Activated naive CD4-positive, alpha-beta T cell (primary cell): ENCODE results near the gene C17orf58.
"Not testable (repeated sequence)": the region's sequence is repeated elsewhere in the genome, so short reads cannot be mapped to it uniquely, and the experiment has no call there.

Experiments used
- DNase-seq, 4 experiments: peaks; one replicate each; lab custom pipeline; 2025; lab: John Stamatoyannopoulos, UW

The C17orf58 gene

GRCh38 chr17:67996301-67997171 lies at the start of gene C17orf58:
C17orf58 (minus strand) TSS chr17:67996469; CDS start chr17:67996198, 271 bp downstream.
- not testable (repeated sequence) for DNase-seq

DNA sequence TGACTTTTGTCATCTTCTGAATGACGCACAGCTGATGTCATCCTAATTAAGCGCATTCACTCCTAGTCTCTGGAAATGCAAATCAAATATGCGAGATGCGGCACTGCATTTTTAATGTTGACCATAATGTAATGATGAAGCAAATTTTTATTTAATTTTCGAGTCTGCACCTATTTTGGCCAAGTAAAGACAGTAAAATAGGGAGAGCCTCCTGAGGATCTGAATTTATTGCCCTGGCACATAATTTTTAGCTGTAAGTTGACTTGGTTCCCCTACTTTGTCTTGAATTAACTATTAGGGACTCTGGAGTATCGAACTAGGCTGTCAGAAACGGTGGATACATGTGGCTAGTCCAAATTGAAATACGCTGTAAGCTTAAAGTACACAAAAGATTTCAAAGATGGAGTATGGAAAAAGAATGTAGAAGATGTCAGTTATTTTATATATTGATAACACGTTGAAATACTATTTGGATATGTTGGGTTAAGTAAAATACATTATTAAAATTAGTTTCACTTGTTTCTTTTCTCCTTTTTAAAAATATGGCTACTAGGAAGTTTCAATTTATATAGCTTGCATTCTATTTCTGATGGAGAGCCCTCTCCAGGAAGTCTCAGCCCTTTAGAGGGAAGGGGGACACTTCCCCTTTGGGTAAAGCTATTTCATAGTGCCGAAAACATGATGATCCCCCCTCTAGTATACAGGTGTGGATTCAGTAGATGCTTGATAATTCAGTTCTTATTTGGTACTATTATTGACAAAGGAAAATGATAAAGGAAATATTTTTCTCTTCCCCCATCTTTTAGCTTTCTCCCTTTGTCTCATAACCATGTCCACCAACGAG lies 40.3 kb upstream of the C17orf58 start:
- no peak for DNase-seq

DNA sequence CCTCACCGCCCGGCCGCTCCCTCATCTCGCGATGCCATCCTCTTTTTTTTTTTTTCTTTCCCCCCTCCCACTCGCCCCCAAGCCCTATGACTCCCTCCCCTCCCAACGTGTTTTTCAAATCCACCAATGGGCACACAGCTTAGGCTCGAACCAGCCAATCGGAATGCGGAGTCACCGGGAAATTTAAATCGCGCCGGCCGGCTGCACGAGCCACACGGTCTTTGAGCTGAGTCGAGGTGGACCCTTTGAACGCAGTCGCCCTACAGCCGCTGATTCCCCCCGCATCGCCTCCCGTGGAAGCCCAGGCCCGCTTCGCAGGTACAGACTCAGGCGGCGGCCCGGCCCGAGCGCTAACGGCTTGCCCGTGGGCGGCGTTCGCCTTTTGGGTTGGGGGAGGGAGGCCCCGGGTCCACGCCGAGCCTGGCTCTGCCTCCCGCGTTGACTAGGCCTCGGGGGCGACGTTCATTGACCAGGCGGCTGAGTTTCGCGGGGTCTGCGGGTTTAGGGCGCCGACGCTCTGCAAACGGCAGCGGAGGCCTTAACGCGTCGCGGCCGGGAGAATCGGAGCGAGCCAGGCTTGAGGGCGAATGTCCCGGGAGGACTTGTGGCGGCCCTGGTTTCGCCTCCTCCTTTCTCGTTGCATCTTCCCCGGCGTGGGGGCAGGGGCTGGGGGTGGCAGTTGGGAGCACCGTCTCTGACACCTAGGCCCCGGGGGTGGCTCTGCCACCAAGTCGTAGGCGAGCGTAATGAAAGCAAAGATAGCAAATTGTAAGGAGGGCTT lies 39.4 kb upstream of the C17orf58 start, which contains the start of gene KPNA2:
Gene KPNA2 (plus strand): TSS at position 213 of the 781 bp plus-strand sequence. CDS start 1,398 bp downstream, outside the sequence.
- peak; percentile 70 to 83 (median 81) for DNase-seq

DNA sequence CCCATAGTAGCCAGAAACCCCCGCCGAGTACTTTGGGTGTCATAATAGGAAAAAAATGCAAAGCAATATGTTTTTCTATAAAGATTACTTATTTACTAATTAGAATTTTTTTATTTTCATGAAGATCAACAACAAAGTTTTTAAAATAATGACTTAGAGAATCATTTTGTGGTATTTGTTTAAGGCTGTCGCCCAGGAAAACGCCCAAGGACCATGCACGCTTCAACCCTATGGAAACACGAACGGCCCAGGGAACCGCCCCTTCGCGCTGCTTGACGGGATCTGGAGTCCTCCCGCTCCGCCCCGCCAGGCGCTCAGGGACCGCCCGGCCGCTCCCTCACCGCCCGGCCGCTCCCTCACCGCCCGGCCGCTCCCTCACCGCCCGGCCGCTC lies 38.9 kb upstream of the C17orf58 start:
- DNase-seq = peak; percentile 68 to 83 (median 81)

GRCh38 chr17:68034452-68034776 lies 38.1 kb upstream of the C17orf58 start:
- DNase-seq = no peak

DNA sequence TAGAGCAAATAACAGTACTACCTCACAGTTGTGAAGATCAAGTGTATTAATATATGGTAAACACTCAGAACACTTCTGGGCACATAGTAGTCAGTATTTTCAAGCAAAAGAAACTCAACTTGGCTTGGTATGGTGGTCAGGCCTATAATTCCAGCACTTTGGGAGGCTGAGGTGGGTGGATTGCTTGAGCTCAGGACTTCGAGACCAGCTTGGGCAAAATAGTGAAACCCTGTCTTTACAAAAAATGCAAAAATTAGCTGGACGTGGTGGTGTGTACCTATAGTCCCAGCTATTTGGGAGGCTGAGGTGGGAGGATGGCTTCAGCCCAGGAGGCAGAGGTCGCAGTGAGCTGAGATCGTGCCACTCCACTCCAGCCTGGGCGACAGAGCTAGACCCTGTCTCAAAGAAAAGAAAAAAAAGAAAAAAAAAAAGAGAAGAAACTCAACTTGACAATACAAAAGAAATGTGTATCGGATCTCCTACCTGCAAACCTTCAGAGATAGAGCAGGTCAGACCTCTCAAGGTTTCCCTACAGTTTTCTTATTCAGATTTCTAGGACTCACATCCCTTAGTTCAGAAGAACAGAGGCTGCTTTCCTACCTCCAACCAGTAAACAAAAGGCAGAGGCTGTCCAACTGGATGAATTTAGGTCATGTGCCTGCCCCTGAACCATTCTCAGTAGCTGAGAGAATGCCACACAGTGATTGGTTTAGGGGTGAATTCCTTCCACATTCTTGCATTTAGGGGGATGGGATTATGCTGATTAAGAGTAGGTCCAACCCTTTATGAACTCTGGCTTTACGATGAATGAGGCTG lies 37.6 kb upstream of the C17orf58 start:
- DNase-seq = no peak

DNA sequence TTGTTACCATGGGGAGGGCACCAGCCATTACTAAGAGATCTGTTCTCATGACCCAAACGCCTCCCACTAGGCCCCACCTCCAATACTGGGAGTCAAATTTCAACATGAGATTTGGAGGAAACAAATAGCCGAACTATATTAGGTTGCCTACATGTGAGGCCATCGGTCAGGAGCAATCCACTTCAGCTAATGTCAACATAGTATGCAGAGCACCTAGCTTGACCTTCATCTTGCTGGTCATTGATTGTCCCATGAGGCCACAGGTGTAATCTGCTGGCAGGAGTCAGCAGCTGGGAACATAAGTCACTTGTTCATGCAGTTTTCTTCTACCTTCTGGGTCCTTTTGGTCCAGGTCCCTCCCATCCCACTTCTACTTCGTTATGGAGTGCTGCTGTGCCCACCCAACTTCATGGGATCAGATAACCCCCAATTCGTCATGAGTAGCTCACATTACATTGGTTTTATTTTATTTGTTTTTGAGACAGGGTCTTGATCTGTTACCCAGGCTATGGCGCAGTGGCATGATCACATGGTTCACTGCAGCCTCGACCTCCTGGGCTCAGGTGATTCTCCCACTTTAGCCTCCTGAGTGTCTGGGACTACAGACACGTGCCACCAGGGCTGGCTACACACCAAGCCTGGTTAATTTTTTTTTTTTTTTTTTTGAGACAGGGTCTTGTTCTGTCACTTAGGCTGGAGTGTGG lies 33.4 kb upstream of the C17orf58 start:
- DNase-seq = no peak

GRCh38 chr17:68022547-68022946 lies 26.3 kb upstream of the C17orf58 start:
- DNase-seq = not testable (repeated sequence)

- no peak for DNase-seq
These were observed 25.7 kb upstream of the C17orf58 start for GRCh38 chr17:68021963-68022362.

- DNase-seq = not testable (repeated sequence)
These were observed 24.5 kb upstream of the C17orf58 start for GRCh38 chr17:68020791-68021190.

GRCh38 chr17:68020409-68020756 lies 24.1 kb upstream of the C17orf58 start:
- no peak for DNase-seq

DNA sequence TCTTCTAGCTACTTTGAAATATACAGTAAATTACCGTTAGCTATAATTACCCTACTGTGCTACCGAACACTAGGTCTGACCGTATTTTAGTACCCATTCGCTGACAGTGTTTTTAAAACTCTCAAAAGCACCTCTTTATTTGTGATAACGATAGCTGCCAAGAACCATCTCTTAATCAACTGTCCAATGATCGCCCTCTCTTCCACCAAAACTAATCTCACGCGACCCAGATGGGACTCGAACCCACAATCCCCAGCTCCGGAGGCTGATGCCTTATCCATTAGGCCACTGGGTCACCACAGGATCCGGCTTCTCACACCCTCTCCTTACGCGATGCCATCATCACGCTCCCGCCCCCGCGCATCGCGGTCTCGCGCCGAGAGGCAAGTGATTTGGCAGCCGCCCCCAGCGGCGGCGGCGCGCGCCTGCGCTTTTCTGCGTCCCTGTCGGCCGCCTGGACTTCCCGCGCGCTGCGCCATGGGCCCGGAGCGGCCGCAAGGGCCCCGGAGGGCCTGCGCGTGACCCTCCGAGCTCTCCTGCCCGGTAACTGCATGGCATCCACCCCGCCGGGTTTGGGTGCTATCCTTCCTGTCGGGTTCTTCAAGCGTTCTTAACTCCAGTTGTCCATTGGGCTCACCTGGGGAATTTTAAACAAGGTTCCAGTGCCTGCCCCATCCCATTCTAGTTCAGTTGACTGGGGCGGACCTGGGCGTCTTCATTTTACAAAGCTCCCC lies 23.6 kb upstream of the C17orf58 start:
- peak; percentile 89 to 99 (median 97) for DNase-seq

GRCh38 chr17:68019336-68019674 lies 23.0 kb upstream of the C17orf58 start:
- no peak for DNase-seq

DNA sequence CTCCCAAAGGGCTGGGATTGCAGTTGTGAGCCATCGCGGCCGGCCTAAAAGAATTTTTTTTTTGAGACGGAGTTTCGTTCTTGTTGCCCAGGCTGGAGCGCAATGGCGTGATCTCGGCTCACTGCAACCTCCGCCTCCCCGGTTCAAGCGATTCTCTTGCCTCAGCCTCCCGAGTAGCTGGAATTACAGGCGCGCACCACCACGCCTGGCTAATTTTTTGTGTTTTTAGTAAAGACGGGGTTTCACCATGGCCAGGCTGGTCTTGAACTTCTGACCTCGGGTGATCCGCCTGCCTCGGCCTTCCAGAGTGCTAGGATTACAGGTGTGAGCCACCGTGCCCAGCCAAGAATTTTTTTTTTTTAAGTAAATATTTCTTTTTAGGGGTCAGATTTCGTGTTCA lies 22.2 kb upstream of the C17orf58 start:
- not testable (repeated sequence) for DNase-seq

GRCh38 chr17:68016838-68017237 lies 20.6 kb upstream of the C17orf58 start:
- no peak for DNase-seq

DNA sequence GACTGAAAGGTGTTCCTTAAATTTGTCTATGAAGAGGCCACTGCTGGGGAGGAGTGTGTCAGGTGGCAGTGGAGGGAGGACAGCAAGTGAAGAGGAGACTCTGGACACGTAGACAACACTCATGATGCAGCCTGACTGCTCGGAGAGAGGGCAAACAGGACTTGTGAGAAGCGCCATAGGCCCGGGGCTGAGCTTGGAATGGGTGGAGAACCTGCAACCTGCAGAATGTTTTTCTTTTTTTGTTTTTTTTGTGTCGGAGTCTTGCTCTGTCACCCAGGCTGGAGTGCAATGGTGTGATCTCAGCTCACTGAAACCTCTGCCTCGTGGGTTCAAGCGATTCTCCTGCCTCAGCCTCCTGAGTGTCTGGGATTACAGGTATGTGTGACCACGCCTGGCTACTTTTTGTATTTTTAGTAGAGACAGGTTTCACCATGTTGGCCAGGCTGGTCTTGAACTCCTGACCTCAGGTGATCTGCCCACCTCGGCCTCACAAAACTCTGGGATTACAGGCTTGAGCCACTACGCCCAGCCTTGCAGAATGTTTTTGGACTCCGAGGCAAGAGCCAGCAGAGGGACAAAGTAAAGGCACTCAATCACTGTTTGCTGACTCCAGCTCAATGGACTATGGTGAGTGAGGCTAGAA lies 18.9 kb upstream of the C17orf58 start:
- DNase-seq = no peak

DNA sequence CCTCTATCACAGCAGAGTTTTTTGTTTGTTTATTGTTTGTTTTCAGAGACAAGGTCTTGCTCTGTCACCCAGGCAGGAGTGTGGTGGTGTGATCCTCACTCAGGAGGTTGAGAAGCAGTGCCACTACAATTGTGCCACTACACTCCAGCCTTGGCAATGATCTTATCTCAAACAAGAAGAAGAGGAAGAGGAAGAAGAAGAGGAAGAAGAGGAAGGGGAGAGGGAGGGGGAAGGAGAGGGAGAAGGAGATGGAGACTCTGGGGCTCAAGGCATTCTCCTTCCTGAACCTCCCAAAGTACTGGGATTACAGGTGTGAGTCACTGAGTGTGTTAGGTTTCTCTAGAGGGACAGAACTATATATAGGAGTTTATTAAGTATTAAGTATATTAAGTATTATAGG lies 17.1 kb upstream of the C17orf58 start:
- DNase-seq = no peak

- peak; percentile 6 to 44 (median 29) for DNase-seq
These were observed 15.0 kb upstream of the C17orf58 start for GRCh38 chr17:68011199-68011665.

- no peak for DNase-seq
These were observed 10.5 kb upstream of the C17orf58 start for GRCh38 chr17:68006797-68007196.
